ENCODE results near the gene RUNX1. TPM values are rescaled to one million over a fixed set of nuclear protein-coding genes. Genes with fewer than 3 reads are reported as not detected.

The RUNX1 gene
- polyA plus RNA-seq, 1 experiment, result 20.9 TPM

- H3K27ac ChIP-seq (ENCODE audit: low read depth, low read length), result peak overlapping the region; percentile 31
- TF ChIP-seq CTCF (IDR thresholded peaks at IDR 0.05; ENCODE audit: low read depth, low read length), result no peak
- H3K9me3 ChIP-seq (ENCODE audit: control insufficient read depth, insufficient read depth, low read length), result no peaks in the 10 kb centered on the region
- POLR2A ChIA-PET, result no interaction called here
- CTCF ChIA-PET, result interaction anchor here (1.0 to 1.3 kb wide), 2 partner anchors 21 to 46 kb away, joined by 3 read pairs; no protein-coding TSS in a partner anchor
- H3K4me3 ChIP-seq (ENCODE audit: low read depth, low read length), result no peak overlapping the region
- no peaks in the 10 kb centered on the region for H3K27me3 ChIP-seq (ENCODE audit: control insufficient read depth, insufficient read depth, low read length)
- no peak for DNase-seq (ENCODE audit: low read depth, low spot score)
Measured at GRCh38 chr21:34857122-34857713, 191.9 kb downstream of the RUNX1 start.

- Histone ChIP-seq H3K9me3 (ENCODE audit: control insufficient read depth, insufficient read depth, low read length) (no peaks in the 10 kb centered on the region), H3K27ac (ENCODE audit: low read depth, low read length) (no peak overlapping the region), H3K4me3 (ENCODE audit: low read depth, low read length) (no peak overlapping the region), H3K27me3 (ENCODE audit: control insufficient read depth, insufficient read depth, low read length) (no peaks in the 10 kb centered on the region)
- no peak for DNase-seq (ENCODE audit: low read depth, low spot score)
- POLR2A ChIA-PET, result no interaction called here
- CTCF ChIA-PET, result interaction anchor here (1.0 kb wide), 1 partner anchor 107 kb away, joined by 4 read pairs; no protein-coding TSS in a partner anchor
- no peak for TF ChIP-seq CTCF (IDR thresholded peaks at IDR 0.05; ENCODE audit: low read depth, low read length)
Measured at GRCh38 chr21:34852448-34852847, 196.7 kb downstream of the RUNX1 start.

GRCh38 chr21:34850166-34850690, 198.9 kb downstream of the RUNX1 start:
- CTCF ChIA-PET, result no interaction called here
- POLR2A ChIA-PET, result no interaction called here
- no peak for TF ChIP-seq CTCF (IDR thresholded peaks at IDR 0.05; ENCODE audit: low read depth, low read length)
- DNase-seq (ENCODE audit: low read depth, low spot score), result no peak
- Histone ChIP-seq H3K27me3 (ENCODE audit: control insufficient read depth, insufficient read depth, low read length) (no peaks in the 10 kb centered on the region), H3K27ac (ENCODE audit: low read depth, low read length) (peak overlapping the region; percentile 13), H3K9me3 (ENCODE audit: control insufficient read depth, insufficient read depth, low read length) (no peaks in the 10 kb centered on the region), H3K4me3 (ENCODE audit: low read depth, low read length) (no peak overlapping the region)

- no peak for TF ChIP-seq CTCF (IDR thresholded peaks at IDR 0.05; ENCODE audit: low read depth, low read length)
- peak overlapping the region; percentile 7; the same call in 1 of the 2 replicates for H3K4me3 ChIP-seq (ENCODE audit: low read depth, low read length)
- peak; percentile 61 for DNase-seq (ENCODE audit: low read depth, low spot score)
- POLR2A ChIA-PET, result interaction anchor here (0.7 to 2.2 kb wide), 7 partner anchors 11 to 56 kb away, joined by 3 to 19 read pairs (median 7); no protein-coding TSS in a partner anchor
- H3K27ac ChIP-seq (ENCODE audit: low read depth, low read length), result peak overlapping the region; percentile 65
- CTCF ChIA-PET, result interaction anchor here (0.7 to 1.4 kb wide), 2 partner anchors 101 to 994 kb away, joined by 6 to 20 read pairs; no protein-coding TSS in a partner anchor
- no peaks in the 10 kb centered on the region for H3K27me3 ChIP-seq (ENCODE audit: control insufficient read depth, insufficient read depth, low read length)
- no peaks in the 10 kb centered on the region for H3K9me3 ChIP-seq (ENCODE audit: control insufficient read depth, insufficient read depth, low read length)
Measured at GRCh38 chr21:34846601-34847112, 202.4 kb downstream of the RUNX1 start.

Measured in AG04450 (cell line).